ENCODE measurements around the gene PRR19.

PRR19 gene

GRCh38 chr19:42271861-42272534 is 29.9 kb upstream of the PRR19 start:
- DNase-seq (ENCODE audit: low read depth), result no peak

GRCh38 chr19:42272535-42272897 is 29.4 kb upstream of the PRR19 start:
- no peak for DNase-seq (ENCODE audit: low read depth)

DNA sequence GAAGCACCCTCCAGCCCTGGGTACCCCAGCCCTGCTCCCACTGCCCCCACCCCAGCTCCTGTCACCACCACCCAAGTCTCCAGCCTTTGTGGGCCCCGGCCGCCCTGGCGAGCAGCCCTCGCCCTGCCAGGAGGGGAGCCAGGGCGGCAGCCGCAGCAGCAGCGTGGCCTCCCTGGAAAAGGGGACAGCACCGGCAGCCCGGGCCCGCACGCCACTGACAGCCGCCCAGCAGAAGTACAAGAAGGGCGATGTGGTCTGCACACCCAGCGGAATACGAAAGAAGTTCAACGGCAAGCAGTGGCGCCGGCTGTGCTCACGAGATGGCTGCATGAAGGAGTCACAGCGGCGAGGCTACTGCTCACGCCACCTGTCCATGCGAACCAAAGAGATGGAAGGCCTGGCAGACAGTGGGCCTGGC is 28.9 kb upstream of the PRR19 start:
- no peak for DNase-seq (ENCODE audit: low read depth)

GRCh38 chr19:42273407-42274064 is 28.4 kb upstream of the PRR19 start:
- no peak for DNase-seq (ENCODE audit: low read depth)

- no peak for DNase-seq (ENCODE audit: low read depth)
Measured at GRCh38 chr19:42274065-42274682, 27.8 kb upstream of the PRR19 start.

GRCh38 chr19:42275103-42275502 is 26.8 kb upstream of the PRR19 start:
- no peak for DNase-seq (ENCODE audit: low read depth)

- DNase-seq (ENCODE audit: low read depth), result no peak
Measured at GRCh38 chr19:42275517-42275916, 26.4 kb upstream of the PRR19 start.

DNA sequence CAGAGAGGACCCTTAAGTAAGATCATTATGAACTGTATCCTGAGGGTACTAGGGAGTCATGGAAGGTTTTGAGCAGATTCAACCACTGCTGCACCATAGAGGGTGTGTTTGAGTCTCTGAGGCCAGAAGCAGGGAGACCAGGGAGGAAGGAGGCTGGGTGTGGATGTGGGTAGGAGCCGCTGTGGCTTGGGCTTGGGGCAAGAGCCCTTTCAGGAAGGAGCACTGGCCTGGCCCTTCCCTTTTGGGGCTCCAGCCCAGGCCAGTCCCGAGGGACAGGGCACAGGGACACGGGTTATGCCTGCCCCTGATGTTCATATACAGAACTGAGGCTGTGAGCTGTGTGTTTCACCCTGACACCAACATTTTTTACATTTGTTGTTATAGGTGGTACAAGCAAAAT is 25.6 kb upstream of the PRR19 start:
- no peak for DNase-seq (ENCODE audit: low read depth)

DNA sequence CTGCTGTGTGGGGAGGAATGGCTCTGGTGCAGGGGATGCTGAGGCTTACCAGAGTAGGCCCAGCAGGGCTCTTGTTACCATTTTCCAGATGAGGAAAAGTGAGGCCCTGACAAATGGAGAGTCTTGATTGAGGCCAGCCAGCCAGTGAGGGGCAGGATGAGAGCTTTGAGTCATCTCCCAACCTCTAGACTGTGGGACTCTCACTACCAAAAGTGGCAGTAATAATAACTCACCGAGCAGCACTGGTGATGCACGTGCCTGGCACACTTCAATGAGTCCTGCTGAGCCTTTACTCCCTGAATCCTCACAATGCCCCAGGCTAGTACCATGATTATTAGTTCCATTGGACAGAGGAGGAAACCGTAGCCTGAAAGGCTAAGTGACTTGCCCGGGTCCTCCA is 25.1 kb upstream of the PRR19 start:
- no peak for DNase-seq (ENCODE audit: low read depth)

DNA sequence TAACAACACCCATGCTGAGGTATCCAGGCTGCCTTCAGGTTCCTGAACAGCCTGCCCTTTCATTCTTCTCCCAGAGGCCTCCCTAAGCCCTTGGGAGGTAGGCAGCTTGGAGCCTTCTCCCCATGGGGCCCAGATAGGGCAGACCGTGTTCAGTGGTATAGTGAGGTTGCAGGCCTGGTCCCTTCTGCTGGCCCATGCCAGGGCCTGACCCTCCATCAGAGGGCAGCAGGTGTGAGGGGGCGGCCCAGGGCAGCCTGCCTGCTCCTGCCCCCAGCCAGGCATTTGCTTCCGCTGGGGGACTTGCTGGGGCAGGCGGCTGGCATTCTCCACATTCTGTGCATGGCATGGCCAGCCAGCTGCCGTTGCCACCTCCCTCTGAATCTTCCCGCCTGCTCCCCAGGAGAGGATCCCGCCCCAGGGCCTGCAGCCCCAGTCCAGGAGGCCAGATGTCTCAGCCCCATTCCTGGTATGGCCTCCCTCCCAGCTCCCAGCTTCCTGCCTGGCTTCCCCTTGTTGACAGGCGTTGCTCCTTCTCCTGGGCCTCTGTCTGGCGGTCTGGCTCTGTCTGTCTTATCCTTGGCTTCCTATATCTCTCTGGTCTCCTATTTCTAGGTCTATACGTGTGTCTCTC is 24.0 kb upstream of the PRR19 start:
- DNase-seq (ENCODE audit: low read depth), result no peak

- no peak for DNase-seq (ENCODE audit: low read depth)
Measured at GRCh38 chr19:42278452-42279154, 23.3 kb upstream of the PRR19 start.

- no peak for DNase-seq (ENCODE audit: low read depth)
Measured at GRCh38 chr19:42279155-42279901, 22.6 kb upstream of the PRR19 start.

DNA sequence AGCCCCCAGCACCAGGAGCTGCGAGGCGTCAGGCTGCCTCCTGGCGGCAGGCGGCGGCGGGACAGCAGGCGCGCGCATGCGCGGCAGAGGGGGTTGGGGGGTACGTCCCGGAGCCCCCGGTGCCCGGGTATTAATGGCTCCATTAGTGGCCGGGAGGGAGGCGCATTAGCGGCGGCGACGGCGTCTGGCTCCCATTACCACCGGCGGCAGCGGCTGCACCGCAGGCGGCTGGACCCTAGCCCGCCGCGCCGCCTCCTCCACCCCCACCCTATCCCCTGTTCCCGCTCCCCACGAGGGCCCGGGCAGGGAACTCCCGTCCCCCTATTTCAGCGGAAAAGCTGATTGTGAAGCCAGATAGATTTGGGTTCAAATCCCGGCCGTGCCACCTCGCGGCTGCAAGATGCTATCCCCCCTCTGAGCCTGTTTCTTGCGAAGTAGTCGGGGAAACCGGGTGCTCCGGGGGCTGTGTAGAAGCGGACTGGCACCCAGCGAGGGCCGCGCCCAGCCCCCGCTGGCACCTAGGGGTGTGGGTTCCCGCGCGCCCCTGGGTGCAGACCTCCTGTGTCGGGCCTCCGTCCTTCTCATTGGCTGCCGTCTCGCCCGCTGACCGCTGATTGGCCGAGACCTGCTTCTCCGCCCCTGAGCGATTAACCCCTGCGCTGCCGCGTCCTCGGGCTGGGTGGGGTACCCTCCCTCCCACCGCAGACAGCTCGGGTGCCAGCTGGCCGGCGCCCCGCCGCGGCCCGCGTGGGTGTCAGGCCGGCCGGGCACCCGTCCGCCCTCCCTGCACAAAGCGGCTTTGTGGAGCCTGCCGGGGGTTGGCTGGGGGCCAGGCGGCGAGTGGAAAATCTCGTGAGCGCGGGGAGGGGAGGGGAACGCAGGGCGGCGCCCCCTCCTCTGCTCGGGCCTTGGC is 21.8 kb upstream of the PRR19 start:
- peak; percentile 78 for DNase-seq (ENCODE audit: low read depth)

GRCh38 chr19:42280815-42281145 is 21.2 kb upstream of the PRR19 start:
- DNase-seq (ENCODE audit: low read depth), result no peak

GRCh38 chr19:42281146-42281826 is 20.6 kb upstream of the PRR19 start:
- no peak for DNase-seq (ENCODE audit: low read depth)

- peak; percentile 66 for DNase-seq (ENCODE audit: low read depth)
Measured at GRCh38 chr19:42281827-42282762, 19.8 kb upstream of the PRR19 start.

DNA sequence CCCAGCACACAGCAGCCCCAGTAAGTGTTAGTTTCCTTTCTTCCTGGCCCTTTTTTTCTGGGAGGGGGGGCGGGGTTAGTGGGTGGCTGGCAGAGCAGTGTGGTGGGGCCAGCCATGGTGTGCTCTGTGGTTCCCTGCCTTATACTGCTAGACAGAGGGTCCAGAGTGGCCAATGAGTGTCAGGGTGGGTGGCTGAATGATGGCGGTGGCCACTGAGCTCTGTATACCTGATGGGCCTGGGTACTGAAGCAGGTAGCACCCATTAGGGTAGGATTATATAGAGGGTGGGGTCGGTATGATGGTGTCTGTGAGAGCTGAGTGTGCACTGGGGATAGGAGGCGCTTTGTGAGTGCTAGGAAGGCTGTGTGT is 19.1 kb upstream of the PRR19 start:
- DNase-seq (ENCODE audit: low read depth), result no peak

DNA sequence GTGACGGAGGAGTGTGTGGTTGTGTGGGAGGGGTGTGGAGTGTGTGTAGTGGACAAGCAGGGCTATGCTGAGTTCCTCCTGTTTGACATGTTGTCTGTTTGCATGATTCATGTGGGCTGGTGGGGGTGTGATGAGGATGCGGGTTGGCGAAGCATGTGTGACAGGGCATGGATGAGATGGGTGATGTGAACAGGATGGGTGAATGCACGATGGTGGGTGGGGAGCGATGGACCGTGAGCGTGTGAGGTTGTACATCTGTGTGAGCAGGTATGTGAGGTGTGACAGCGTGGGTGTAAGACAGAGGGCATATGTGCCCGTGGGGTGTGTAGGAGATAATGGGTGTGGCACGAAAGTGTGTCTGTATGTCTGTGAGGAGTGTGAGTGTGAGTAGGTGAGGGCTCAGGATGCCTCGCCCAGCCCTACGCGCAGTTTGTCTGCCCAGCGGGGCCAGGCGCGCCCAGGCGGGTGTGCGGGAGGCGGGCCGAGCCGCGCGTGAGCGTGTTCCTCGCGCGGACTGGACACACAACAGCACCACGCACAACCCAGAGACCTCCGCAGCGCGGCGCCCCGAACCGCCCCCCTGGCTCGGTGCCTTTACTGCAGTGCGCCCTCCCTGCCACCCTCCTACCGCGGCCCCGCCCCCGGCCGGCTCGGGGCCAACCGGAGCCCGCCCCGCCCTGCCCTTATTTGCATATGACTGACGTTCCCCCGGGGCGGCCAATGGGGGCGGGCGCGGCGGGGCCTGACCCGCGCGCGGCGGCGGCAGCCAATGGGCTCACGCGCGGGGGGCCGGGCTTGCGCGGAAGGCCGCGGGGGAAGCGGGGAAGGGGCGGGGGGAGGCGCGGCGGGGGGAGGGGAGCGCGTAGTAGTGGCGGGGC is 18.5 kb upstream of the PRR19 start:
- DNase-seq (ENCODE audit: low read depth), result peak; percentile 85

All from amniotic epithelial cell (primary cell).